IPS-15b (cell line): ENCODE data around the gene TTC19.

ENCODE experiments used
- H3K27me3 ChIP-seq: one replicate; pipeline ENCODE4 v1.6.1; 2013; ENCODE audit warnings: low read length; ENCODE audit not compliant: control insufficient read depth, insufficient read depth
- H3K36me3 ChIP-seq: one replicate; pipeline ENCODE4 v1.6.1; 2013; ENCODE audit warnings: low read length; ENCODE audit not compliant: control insufficient read depth, insufficient read depth
- H3K4me1 ChIP-seq: one replicate; pipeline ENCODE4 v1.6.1; 2013; ENCODE audit warnings: mild to moderate bottlenecking, low read length; ENCODE audit not compliant: control insufficient read depth, insufficient read depth
- H3K4me3 ChIP-seq: one replicate; pipeline ENCODE4 v1.5.1; 2013; ENCODE audit warnings: low read depth, low read length
- H3K9ac ChIP-seq: one replicate; pipeline ENCODE4 v1.6.1; 2013; ENCODE audit warnings: low read depth, mild to moderate bottlenecking, low read length
- H3K9me3 ChIP-seq: one replicate; pipeline ENCODE4 v1.6.1; 2013; ENCODE audit warnings: mild to moderate bottlenecking, low read length; ENCODE audit not compliant: control insufficient read depth, insufficient read depth

The TTC19 gene

DNA sequence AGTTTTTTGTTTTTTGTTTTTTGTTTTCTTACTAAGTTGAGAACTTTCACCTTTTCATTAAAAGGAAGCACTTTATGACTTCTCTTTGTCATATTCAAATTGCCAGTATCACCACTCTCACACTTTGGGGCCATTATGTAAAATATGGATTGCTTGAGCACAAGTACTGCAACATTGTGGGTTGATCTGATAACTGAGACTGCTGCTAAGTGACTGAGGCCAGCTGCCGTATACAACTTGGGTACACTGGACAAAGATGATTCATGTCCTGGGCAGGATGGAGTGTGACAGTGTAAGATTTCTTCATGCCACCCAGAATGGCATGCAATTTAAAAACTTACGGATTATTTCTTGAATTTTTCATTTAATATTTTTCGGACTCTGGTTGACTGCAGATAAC, 7.8 kb downstream of the TTC19 start:
- no peak overlapping the region for H3K4me3 ChIP-seq
- no peaks in the 10 kb centered on the region for H3K4me1 ChIP-seq
- H3K9ac ChIP-seq = no peak overlapping the region
- H3K9me3 ChIP-seq = no peaks in the 10 kb centered on the region
- no peaks in the 10 kb centered on the region for H3K27me3 ChIP-seq
- H3K36me3 ChIP-seq = peaks cover 29% of the 10 kb centered on the region

DNA sequence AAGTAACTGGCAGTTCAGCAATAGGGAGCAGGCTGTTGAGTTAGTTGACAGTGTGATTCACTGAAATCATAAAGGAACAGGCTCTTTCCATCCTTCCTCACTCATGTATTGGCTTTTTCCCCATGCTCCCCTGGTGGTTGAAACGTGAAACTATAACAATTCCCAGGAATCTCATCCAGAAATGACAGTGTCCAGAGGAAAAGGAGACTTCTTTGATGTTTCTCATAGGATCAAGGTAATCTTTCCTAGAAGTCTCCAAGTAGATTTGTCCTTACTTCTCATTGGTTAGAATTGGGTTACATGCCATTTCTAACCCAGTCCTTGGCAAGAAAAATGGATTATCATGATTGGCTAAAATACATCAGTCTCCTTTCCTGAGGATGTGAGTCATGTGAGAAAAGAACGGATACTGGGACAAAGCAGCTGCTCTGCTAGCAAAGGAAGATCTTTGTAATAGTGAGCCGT, 14.4 kb downstream of the TTC19 start:
- Histone ChIP-seq H3K27me3 (no peaks in the 10 kb centered on the region), H3K9ac (no peak overlapping the region), H3K9me3 (no peaks in the 10 kb centered on the region), H3K4me1 (no peaks in the 10 kb centered on the region), H3K4me3 (no peak overlapping the region), H3K36me3 (no peaks in the 10 kb centered on the region)

DNA sequence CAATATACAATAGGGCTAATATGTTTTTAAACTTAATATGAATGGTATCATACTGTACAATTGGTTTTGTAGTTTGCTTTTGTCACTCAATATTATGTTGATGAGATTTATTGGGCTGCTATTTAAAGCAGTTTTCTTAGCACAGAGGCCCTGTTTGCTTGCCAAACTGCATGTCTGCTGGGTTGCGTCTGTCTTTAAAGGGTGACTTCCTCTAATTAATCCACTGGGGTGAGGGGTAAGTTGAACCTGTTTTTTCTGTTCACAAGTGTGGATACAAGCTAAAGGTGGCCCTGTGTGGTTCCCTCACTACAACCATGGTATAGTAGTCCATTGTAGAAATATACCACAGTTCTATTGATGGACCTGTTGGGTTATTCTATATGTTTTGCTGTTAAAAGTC, 19.7 kb downstream of the TTC19 start:
- Histone ChIP-seq H3K4me3 (no peak overlapping the region), H3K9me3 (no peaks in the 10 kb centered on the region), H3K36me3 (peaks cover 2% of the 10 kb centered on the region), H3K27me3 (no peaks in the 10 kb centered on the region), H3K9ac (no peak overlapping the region), H3K4me1 (no peaks in the 10 kb centered on the region)

DNA sequence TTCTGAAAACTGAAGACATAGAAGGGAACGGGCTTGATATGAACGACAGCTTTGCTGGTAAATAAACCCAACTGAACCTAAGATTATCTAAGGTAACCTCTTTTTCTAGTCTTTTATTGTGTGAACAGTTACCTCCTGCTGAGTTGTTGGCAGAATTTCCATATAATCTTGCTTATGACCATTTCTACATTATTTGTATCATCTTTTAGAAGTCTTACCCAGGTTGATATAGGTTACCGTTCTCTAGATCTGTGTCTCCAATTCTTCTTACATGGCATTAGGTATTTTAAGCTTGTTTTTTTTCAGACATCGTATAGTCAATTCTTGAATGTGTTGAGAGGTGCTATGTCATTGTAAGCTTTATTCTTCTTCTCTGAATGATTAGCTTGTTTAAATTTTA, 24.3 kb downstream of the TTC19 start:
- Histone ChIP-seq H3K36me3 (peaks cover 24% of the 10 kb centered on the region), H3K4me1 (no peaks in the 10 kb centered on the region), H3K9me3 (no peaks in the 10 kb centered on the region), H3K9ac (no peak overlapping the region), H3K27me3 (no peaks in the 10 kb centered on the region), H3K4me3 (no peak overlapping the region)

DNA sequence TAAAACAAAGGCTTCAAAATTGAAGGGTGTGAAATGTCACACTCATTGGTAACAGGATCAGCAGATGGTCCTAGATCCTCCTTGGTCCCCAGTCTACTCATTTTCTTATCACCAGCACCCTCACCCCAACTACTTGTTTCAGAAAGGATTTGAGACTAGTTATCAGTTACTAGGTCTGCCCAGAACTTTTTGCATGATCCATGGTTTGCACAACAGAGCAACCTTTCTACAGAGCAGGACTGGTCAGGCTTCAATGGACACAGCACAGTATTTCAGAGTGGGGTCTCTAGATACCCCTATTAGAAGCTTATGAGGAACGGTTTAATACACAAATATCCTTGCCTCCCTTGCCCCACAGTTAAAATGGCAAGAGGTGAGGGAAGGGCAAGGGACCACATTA, 25.6 kb downstream of the TTC19 start:
- Histone ChIP-seq H3K9me3 (no peaks in the 10 kb centered on the region), H3K36me3 (peaks cover 24% of the 10 kb centered on the region), H3K27me3 (no peaks in the 10 kb centered on the region), H3K4me1 (no peaks in the 10 kb centered on the region), H3K9ac (no peak overlapping the region), H3K4me3 (no peak overlapping the region)

DNA sequence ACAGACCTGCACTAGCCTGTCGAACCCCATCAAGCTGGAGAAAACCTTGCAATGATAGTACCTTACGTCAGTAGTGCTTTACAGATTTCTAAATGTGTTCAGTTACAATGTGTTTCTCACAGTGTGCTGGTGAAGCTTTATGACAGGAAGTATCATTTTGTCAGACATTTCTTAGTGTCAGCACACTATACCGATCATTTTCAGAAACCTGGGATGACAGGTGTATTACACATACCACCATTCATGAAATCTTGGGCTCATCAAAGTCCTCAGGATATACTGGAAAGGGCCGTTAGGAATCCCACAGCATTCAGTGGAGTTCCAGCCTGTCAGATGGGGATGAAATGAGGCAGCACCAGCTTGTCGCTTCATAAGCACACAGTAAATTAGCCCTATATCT, 27.3 kb downstream of the TTC19 start:
- Histone ChIP-seq H3K9ac (no peak overlapping the region), H3K4me1 (no peaks in the 10 kb centered on the region), H3K9me3 (no peaks in the 10 kb centered on the region), H3K36me3 (peaks cover 22% of the 10 kb centered on the region), H3K27me3 (no peaks in the 10 kb centered on the region), H3K4me3 (no peak overlapping the region)

DNA sequence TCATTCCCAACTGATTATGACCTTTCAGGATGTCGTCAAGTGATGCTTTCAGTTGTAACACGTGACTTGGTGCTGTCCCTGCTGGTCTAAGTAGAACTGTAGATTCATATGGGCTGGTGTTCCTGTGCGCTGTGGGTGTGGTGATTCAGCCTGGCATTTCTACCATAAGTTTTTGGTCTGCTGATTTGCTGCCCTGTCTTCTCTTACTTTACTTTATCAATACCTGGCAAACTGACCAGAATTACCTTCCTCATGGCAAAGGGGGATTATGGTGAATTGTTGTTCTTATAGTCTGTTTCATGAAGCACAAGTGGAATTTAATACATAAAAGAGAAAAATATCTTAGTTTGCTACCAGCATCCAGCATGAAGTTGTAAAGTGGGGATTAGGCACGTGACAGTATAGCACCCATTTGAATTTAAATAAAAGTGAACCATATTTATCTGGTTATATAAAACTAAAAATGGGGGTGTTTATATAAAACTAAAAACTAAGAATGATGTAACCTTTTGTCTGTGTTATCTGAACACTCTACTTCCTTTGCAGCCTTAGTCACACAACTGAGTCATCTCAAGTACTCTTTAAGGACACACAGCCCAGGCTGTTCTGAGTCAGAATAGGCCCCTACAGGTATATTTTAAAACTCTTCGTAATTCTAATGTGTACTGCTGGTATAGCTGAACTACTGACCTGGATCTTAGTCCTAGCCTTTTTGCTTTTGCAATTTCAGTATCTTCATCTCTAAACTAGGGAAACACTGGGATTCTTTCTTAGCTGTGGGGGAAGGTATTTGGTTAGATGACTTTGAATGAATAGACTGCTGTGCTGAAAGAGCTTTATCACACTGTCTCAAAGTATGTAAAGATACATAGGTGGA, 28.3 kb downstream of the TTC19 start:
- peaks cover 25% of the 10 kb centered on the region for H3K36me3 ChIP-seq
- H3K9ac ChIP-seq = no peak overlapping the region
- H3K9me3 ChIP-seq = no peaks in the 10 kb centered on the region

DNA sequence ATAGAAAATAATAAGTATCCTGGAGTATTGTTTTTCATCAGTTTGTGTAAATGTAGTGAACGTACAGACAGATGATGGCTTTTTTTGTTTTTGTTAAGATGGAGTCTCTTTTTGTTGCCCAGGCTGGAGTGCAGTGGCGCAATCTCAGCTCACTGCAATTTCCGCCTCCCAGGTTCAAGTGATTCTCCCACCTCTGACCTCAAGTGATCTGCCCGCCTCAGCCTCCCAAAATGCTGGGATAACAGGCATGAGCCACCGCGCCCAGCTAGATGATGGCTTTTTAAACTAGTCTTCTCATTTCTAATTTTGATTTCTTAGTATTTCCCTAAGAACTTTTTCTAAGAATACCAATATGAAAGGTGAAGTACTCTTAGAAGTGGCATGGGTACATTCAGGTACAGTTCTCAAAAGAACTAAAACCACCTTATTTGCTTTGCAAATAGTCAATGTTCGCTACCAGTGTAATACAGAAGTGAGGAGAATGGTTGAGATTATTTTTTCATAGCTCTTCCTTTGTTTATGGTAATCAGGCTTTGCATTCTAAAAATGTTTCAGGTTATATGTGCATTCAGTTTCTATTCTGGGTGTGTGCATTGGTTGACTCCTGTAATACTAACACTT, 34.2 kb downstream of the TTC19 start:
- Histone ChIP-seq H3K36me3 (peaks cover 16% of the 10 kb centered on the region), H3K9ac (no peak overlapping the region), H3K27me3 (no peaks in the 10 kb centered on the region), H3K4me1 (no peaks in the 10 kb centered on the region), H3K4me3 (no peak overlapping the region), H3K9me3 (no peaks in the 10 kb centered on the region)

More for the DNA sequence above, 28.3 kb downstream of the TTC19 start:
- H3K4me1 ChIP-seq = no peaks in the 10 kb centered on the region
- H3K27me3 ChIP-seq = no peaks in the 10 kb centered on the region
- H3K4me3 ChIP-seq = no peak overlapping the region

DNA sequence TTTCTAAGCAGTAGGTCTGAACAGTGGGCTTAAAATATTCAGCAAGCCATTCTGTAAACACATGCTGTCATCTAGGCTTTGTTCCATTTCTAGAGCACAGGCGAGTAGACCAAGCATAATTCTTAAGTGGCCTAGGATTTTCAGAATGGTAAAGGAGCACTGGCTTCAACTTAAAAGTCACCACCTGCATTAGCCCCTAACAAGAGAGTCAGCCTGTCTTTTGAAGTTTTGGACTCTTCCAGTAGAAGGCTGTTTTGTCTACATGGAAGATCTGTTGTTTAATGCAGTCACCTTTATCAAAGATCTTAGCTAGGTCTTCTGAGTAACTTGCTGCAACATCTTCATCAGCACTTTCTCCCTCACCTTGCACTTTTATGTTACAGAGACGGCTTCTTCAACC, 36.6 kb downstream of the TTC19 start:
- no peaks in the 10 kb centered on the region for H3K4me1 ChIP-seq
- H3K27me3 ChIP-seq = no peaks in the 10 kb centered on the region
- peaks cover 18% of the 10 kb centered on the region for H3K36me3 ChIP-seq
- H3K9ac ChIP-seq = no peak overlapping the region
- no peaks in the 10 kb centered on the region for H3K9me3 ChIP-seq
- H3K4me3 ChIP-seq = no peak overlapping the region

DNA sequence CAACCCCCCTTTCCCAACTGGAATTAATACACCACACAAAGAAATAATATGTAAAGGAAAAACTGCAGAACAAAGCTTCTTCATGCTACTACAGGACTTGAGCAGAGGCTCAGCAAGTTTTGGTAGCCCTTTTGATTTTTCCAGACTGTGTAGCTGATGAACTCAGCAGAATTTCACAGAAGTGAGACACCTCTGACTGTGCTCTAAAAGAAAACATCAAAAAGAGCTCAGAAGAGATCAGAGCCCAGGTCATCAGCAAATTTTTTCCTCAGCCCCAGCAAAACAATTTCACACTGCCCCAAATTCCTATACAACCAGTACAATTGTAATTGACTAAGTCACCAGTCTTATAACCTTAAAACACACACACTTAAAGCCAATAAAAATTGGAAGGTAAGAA, 38.0 kb downstream of the TTC19 start:
- H3K27me3 ChIP-seq = no peaks in the 10 kb centered on the region
- peaks cover 14% of the 10 kb centered on the region for H3K36me3 ChIP-seq
- H3K9me3 ChIP-seq = no peaks in the 10 kb centered on the region
- H3K4me3 ChIP-seq = no peak overlapping the region
- H3K4me1 ChIP-seq = no peaks in the 10 kb centered on the region
- H3K9ac ChIP-seq = no peak overlapping the region

DNA sequence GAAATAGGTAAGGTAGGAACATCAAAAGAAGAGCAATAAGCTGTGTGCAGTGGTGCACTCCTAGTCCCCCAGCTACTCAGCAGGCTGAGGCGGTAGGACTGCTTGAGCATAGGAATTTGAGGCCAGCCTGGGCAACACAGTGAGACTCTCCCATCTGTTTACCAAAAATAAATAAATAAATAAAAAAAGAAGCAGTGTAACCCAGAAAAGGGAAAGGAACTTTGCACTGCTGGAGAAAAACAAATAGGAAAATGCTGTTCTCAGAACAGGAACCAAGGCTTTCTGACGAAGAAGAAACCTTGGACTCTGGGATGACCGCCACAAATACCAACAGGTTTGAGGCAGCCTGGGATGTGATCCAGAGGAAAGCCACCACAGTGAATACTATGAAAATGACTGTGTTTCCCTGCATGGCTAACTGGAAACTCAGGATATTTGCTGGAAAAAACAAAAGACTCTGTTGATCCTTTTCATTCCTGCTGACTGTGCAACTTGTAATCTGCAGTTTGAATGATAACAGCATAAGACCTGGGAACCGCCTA, 41.2 kb downstream of the TTC19 start:
- H3K27me3 ChIP-seq = no peaks in the 10 kb centered on the region
- peaks cover 8% of the 10 kb centered on the region for H3K4me1 ChIP-seq
- no peak overlapping the region for H3K4me3 ChIP-seq
- H3K9me3 ChIP-seq = no peaks in the 10 kb centered on the region
- peaks cover 13% of the 10 kb centered on the region for H3K36me3 ChIP-seq
- H3K9ac ChIP-seq = no peak overlapping the region

DNA sequence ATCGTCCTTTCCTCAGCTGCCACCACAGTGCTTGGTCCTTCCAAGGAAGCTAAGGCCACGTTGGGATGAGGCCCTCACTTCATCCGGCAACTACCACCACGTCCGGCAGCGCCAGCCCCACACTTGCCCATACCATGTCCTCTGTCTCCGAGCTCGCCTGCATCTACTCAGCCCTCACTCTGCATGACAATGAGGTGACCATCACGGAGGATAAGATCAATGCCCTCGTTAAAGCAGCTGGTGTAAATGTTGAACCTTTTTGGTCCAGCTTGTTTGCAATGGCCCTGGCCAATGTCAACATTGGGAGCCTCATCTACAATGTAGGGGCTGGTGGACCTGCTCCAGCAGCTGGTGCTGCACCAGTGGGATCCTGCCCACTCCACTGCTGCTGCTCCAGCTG, 44.9 kb downstream of the TTC19 start:
- H3K4me1 ChIP-seq = peaks cover 8% of the 10 kb centered on the region
- peaks cover 10% of the 10 kb centered on the region for H3K36me3 ChIP-seq
- no peaks in the 10 kb centered on the region for H3K27me3 ChIP-seq
- no peaks in the 10 kb centered on the region for H3K9me3 ChIP-seq
- H3K9ac ChIP-seq = no peak overlapping the region
- no peak overlapping the region for H3K4me3 ChIP-seq
